Ovary (tissue), 3 donors: ENCODE data around the gene WASHC2A.
"Not testable (repeated sequence)": the region's sequence is repeated elsewhere in the genome, so short reads cannot be mapped to it uniquely, and the experiment has no call there.

Source experiments
- POLR2A ChIP-seq: fragments of 450-650 bp; IDR thresholded peaks from one replicate; pipeline ENCODE4 v1.6.1; 2017; ENCODE audit warnings: antibody characterized with exemption, mild to moderate bottlenecking, moderate library complexity
- TF ChIP-seq, protein P1 (sequence below), 3 donors: fragments of 450-650 bp in 2 of 3; fragments of 200-600 bp in 1 of 3; IDR thresholded peaks; one replicate each; pipeline versions ENCODE4 v1.5.1 to v1.8.0; 2016 to 2022; ENCODE audit warnings: antibody characterized with exemption in 3 of 3, mild to moderate bottlenecking in 1 of 3
- donor health status: DM: no; HTN: no; CAD: no.

DNA sequence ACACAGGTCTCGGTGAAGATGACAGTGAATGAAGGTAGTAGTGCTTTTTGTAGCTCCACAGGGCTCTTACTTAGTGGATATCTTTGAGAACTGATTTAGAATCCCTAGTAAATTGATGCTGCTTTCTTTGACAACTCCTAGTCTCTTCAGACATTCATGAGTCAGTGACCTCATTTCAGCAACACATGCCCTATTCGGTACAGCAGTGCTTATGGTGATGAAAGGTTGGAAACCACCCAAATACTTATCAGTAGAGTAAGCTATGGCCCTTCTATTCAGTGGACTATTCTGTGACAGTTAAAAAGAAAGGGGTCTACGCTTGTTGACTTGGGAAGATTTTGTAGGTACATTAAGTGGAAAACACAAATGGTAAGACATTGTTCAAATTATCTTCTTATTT lies 29.0 kb downstream of the WASHC2A start:
- TF ChIP-seq, protein P1, sequence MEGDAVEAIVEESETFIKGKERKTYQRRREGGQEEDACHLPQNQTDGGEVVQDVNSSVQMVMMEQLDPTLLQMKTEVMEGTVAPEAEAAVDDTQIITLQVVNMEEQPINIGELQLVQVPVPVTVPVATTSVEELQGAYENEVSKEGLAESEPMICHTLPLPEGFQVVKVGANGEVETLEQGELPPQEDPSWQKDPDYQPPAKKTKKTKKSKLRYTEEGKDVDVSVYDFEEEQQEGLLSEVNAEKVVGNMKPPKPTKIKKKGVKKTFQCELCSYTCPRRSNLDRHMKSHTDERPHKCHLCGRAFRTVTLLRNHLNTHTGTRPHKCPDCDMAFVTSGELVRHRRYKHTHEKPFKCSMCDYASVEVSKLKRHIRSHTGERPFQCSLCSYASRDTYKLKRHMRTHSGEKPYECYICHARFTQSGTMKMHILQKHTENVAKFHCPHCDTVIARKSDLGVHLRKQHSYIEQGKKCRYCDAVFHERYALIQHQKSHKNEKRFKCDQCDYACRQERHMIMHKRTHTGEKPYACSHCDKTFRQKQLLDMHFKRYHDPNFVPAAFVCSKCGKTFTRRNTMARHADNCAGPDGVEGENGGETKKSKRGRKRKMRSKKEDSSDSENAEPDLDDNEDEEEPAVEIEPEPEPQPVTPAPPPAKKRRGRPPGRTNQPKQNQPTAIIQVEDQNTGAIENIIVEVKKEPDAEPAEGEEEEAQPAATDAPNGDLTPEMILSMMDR (IDR thresholded peaks at IDR 0.05): not testable (repeated sequence)
- TF ChIP-seq POLR2A: not testable (repeated sequence)
